Kidney (tissue), 14 donors: Measurements from ENCODE around the gene HNF4A. TPM values are rescaled to one million over a fixed set of nuclear protein-coding genes. Genes with fewer than 3 reads are reported as not detected.

Experiments
- DNase-seq, 5 donors: peaks; one replicate each; pipeline ENCODE4 v3.0.0-alpha.2; 2013 to 2020
- FAIRE-seq: peaks from 2 replicates; lab custom pipeline; 2012; peaks lifted over from hg19 to GRCh38; lab: Jason Lieb, UNC
- H3K27ac ChIP-seq, 2 donors: one replicate each; pipeline ENCODE4 v1.7.0; 2013; ENCODE audit warnings: low read depth in 2 of 2, low read length in 2 of 2, inconsistent platforms in 1 of 2
- H3K27me3 ChIP-seq: one replicate; pipeline ENCODE4 v1.7.1; 2013; ENCODE audit warnings: low read length, inconsistent platforms; ENCODE audit not compliant: control insufficient read depth, insufficient read depth
- H3K36me3 ChIP-seq, 3 donors: one replicate each; pipeline versions ENCODE4 v1.7.0 to v1.7.1; 2013; ENCODE audit warnings: low read length in 3 of 3, control low read depth in 1 of 3, inconsistent platforms in 1 of 3; ENCODE audit not compliant: insufficient read depth in 3 of 3, control insufficient read depth in 2 of 3
- H3K4me1 ChIP-seq, 3 donors: one replicate each; pipeline versions ENCODE4 v1.7.0 to v1.7.1; 2013; ENCODE audit warnings: low read length in 3 of 3, inconsistent platforms in 1 of 3, low read depth in 1 of 3; ENCODE audit not compliant: control insufficient read depth in 2 of 3, insufficient read depth in 2 of 3
- H3K4me3 ChIP-seq, 3 donors: one replicate each; pipeline versions ENCODE4 v1.7.0 to v1.8.1; 2013; ENCODE audit warnings: low read length in 3 of 3, control low read depth in 1 of 3, inconsistent platforms in 1 of 3
- H3K9ac ChIP-seq, 3 donors: one replicate each; pipeline versions ENCODE4 v1.7.0 to v1.7.1; 2013; ENCODE audit warnings: low read length in 3 of 3, control low read depth in 1 of 3, inconsistent platforms in 1 of 3
- H3K9me3 ChIP-seq, 3 donors: one replicate each; pipeline versions ENCODE4 v1.7.0 to v1.7.1; 2013; ENCODE audit warnings: low read length in 3 of 3, control low read depth in 1 of 3, inconsistent platforms in 1 of 3; ENCODE audit not compliant: control insufficient read depth in 2 of 3, insufficient read depth in 1 of 3
- intact Hi-C: fragments of 100-400 bp; cut with DNase I; formaldehyde crosslinking; loops from one replicate; pipeline ENCODE4 v1.11.1; 2022
- polyA plus RNA-seq: library from polyadenylated mRNA; stranded (reverse); fragments of 350-450 nt; fragmentation: Illumina TruSeq; extraction: RNeasy Lipid Tissue Mini Kit (QIAGEN cat#74804); gene quantifications from one replicate; pipeline ENCODE4 v1.2.3, GENCODE V29; 2014; ENCODE audit warnings: low read depth, low replicate concordance; ENCODE audit not compliant: insufficient read depth
- total RNA-seq: library from RNA; stranded (reverse); fragmentation: NEBNext Ultra II Directional; extraction: Animal tissue kit (Norgen Biotek cat#: 25700); gene quantifications from one replicate; pipeline ENCODE4 v1.2.1, GENCODE V29; 2021
- TF ChIP-seq, protein P1 (sequence below): IDR thresholded peaks from 3 replicates; pipeline ENCODE4 v1.5.1; 2012; ENCODE audit warnings: mild to moderate bottlenecking, moderate library complexity, borderline replicate concordance; ENCODE audit not compliant: insufficient read depth; ENCODE audit errors: extremely low read depth
- donor health status: control.
- donor health status: control.
- donor health status: control.
- donor health status: control.
- donor health status: control.
- donor health status: DM: yes; HTN: yes; CAD: no.
- donor health status: Normal renal cell carcinoma (clear cell type).

HNF4A gene
- total and polyA plus RNA-seq, 2 donors from 2014 or later = 26.0 to 42.1 TPM

DNA sequence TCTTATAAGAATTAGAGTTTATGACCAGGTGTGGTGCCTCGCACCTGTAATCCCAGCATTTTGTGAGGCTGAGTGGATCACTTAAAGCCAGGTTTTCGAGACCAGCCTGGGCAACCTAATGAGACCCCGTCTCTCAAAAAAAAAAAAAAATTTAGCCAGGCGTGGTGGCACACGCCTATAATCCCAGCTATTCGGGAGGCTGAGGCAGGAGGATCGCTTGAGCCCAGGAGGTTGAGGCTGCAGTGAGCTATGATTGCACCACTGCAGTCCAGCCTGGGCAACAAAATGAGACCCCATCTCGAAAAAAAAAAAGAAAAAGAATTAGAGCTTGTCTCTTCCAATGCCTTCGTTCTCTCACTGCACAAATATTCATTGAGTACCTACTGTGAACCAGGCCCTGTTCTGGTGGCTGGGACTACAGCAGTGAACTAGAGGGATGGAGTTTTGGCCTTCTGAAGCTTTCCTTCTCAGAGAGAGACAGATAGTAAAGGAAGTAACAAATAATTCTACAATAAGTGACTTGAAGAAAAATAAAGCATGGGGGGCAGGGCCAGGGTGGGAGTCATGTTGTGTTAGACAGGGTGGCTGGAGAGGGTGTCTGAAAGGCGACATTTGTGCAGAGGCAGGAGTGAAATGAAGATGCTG lies 56.4 kb downstream of the HNF4A start:
- FAIRE-seq = no peak

DNA sequence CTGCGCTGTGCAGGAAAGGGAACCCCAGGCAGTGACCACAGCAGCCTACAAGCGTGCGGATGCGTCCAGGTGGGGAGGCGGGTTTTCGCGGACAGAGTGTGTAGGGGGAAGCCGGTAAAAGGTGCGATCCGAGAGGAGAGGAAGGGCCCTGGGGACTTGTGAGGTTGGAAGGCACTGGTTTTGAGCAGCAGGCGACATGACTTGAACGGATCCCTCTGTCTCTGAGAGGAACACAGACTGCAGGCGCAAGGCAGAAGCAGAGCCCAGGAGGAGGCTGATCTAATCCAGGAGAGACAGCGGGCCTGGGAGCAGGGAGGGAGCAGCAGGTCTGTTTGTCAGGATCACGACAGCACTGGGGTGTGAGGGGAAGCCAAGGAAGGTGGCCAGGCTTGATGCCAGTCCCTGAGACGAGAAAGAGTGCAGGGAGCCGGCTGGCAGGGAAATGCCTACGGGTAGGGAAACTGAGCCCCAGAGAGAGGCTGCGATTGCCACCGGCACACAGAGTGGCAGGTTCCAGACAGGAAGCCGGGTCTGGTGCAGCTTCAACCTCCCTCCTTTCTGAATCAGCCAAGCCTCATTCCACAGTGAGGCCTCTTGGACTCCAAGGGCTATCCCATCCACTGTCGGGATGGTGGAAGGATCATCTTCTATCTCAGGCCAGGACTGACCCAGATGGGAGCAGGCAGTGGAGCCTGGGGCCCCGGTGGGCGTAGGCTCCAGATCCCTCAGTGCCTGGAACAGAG lies 57.1 kb downstream of the HNF4A start:
- DNase-seq = peak in 1 of 5 donors; percentile 16
- FAIRE-seq = no peak
- Histone ChIP-seq H3K4me1 (peaks cover 0 to 20% (median 12%) of the 10 kb centered on the region in 3 donors), H3K9me3 (no peaks in the 10 kb centered on the region), H3K27ac (no peak overlapping the region), H3K4me3 (no peak overlapping the region), H3K27me3 (no peaks in the 10 kb centered on the region), H3K36me3 (peaks cover 0 to 9% (median 4%) of the 10 kb centered on the region in 3 donors), H3K9ac (no peak overlapping the region)
- TF ChIP-seq, protein P1, sequence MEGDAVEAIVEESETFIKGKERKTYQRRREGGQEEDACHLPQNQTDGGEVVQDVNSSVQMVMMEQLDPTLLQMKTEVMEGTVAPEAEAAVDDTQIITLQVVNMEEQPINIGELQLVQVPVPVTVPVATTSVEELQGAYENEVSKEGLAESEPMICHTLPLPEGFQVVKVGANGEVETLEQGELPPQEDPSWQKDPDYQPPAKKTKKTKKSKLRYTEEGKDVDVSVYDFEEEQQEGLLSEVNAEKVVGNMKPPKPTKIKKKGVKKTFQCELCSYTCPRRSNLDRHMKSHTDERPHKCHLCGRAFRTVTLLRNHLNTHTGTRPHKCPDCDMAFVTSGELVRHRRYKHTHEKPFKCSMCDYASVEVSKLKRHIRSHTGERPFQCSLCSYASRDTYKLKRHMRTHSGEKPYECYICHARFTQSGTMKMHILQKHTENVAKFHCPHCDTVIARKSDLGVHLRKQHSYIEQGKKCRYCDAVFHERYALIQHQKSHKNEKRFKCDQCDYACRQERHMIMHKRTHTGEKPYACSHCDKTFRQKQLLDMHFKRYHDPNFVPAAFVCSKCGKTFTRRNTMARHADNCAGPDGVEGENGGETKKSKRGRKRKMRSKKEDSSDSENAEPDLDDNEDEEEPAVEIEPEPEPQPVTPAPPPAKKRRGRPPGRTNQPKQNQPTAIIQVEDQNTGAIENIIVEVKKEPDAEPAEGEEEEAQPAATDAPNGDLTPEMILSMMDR = no peak
- intact Hi-C loops = no loop called here

More for the DNA sequence above, 56.4 kb downstream of the HNF4A start:
- Histone ChIP-seq H3K36me3 (peaks cover 0 to 4% (median 2%) of the 10 kb centered on the region in 3 donors), H3K4me1 (peaks cover 0 to 20% (median 12%) of the 10 kb centered on the region in 3 donors), H3K27me3 (no peaks in the 10 kb centered on the region), H3K27ac (no peak overlapping the region), H3K4me3 (no peak overlapping the region), H3K9me3 (no peaks in the 10 kb centered on the region), H3K9ac (no peak overlapping the region)
- no peak for DNase-seq
- TF ChIP-seq, protein P1 = no peak
- intact Hi-C loops = no loop called here

DNA sequence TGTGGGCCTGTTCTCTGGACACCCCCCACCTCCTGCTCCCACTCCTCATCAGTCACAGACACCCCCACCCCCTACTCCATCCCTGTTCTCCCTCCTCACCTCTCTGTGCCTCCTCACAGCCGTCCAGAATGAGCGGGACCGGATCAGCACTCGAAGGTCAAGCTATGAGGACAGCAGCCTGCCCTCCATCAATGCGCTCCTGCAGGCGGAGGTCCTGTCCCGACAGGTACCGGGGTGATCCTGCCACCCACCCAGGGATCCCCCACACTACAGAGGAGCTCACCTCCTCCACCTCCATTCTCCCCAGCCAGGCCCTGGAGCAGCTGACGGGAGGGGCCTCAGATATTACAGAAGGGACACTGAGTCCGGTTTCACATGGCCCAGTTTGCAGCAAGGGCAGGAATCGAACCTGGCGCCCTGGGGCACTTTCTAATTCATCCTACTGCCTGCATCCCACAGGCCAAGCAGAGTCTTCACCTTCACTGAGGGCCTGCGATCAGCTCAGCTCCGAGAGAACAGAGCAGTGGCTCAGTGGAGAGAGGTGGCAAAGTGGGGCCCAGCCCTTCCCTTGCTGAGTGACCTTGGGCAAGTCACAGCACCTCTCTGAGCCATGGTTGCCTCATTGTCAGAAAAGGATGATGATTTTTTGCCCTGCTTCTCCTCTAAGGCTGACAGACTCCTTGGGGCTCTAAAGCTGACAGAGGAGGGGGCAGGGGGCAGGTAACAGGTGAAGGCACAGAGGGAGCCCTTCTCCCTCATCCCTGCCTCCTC lies 58.3 kb downstream of the HNF4A start:
- TF ChIP-seq, protein P1 = no peak
- DNase-seq (no peak), FAIRE-seq (no peak)
- Histone ChIP-seq H3K27me3 (no peaks in the 10 kb centered on the region), H3K9me3 (no peaks in the 10 kb centered on the region), H3K4me3 (no peak overlapping the region), H3K4me1 (peaks cover 0 to 20% (median 9%) of the 10 kb centered on the region in 3 donors), H3K27ac (peak overlapping the region in 1 of 2 donors; percentile 32), H3K36me3 (peaks cover 0 to 14% (median 4%) of the 10 kb centered on the region in 3 donors), H3K9ac (no peak overlapping the region)
- intact Hi-C loops = no loop called here
